Neural cell (in vitro differentiated cells): Measurements from ENCODE around the gene GON4L. TPM values are rescaled to one million over a fixed set of nuclear protein-coding genes. Genes with fewer than 3 reads are reported as not detected.
"Not testable (repeated sequence)": the region's sequence is repeated elsewhere in the genome, so short reads cannot be mapped to it uniquely, and the experiment has no call there.

Experiments used
- H2AFZ ChIP-seq: fragments of 200-600, 300-800 bp; sonication (generic), shearing (Covaris generic); 2 replicates; pipeline ENCODE4 v1.6.0; 2014; ENCODE audit warnings: low read depth, mild to moderate bottlenecking, antibody characterized with exemption, low read length, moderate library complexity
- H3F3A ChIP-seq: fragments of 200-600 bp; shearing (Covaris generic); 2 replicates; pipeline ENCODE4 v1.6.1; 2016; ENCODE audit warnings: mild to moderate bottlenecking, moderate library complexity, mixed read lengths, antibody characterized with exemption, low read length; ENCODE audit not compliant: insufficient read depth, poor library complexity, severe bottlenecking
- H3K27ac ChIP-seq: fragments of 200-600, 300-800 bp; sonication (generic), shearing (Covaris generic); 2 replicates; pipeline ENCODE4 v1.5.1; 2014; ENCODE audit warnings: mild to moderate bottlenecking, low read length, moderate library complexity
- H3K27me3 ChIP-seq: fragments of 300-800, 200-600 bp; sonication (generic), shearing (Covaris generic); 2 replicates; pipeline ENCODE4 v1.6.0; 2014; ENCODE audit warnings: mild to moderate bottlenecking, low read depth, low read length, moderate library complexity; ENCODE audit not compliant: insufficient read depth
- H3K36me3 ChIP-seq: fragments of 300-800, 200-600 bp; sonication (generic), shearing (Covaris generic); 2 replicates; pipeline ENCODE4 v1.5.1; 2014; ENCODE audit warnings: mild to moderate bottlenecking, antibody characterized with exemption, low read length, moderate library complexity; ENCODE audit not compliant: insufficient read depth
- H3K4me2 ChIP-seq: fragments of 300-800, 200-600 bp; sonication (generic), shearing (Covaris generic); 2 replicates; pipeline ENCODE4 v1.6.0; 2014; ENCODE audit warnings: mild to moderate bottlenecking, low read length
- H3K4me3 ChIP-seq: fragments of 300-800, 200-600 bp; sonication (generic), shearing (Covaris generic); 2 replicates; pipeline ENCODE4 v1.5.1; 2014; ENCODE audit warnings: mild to moderate bottlenecking, low read length, moderate library complexity
- H3K79me2 ChIP-seq: fragments of 200-600 bp; shearing (Covaris generic); replicated peaks from 2 replicates; pipeline ENCODE4 v1.6.0; 2014; ENCODE audit warnings: mild to moderate bottlenecking, low read length, moderate library complexity; ENCODE audit not compliant: insufficient read depth
- H3K9ac ChIP-seq: fragments of 300-800, 200-600 bp; sonication (generic), shearing (Covaris generic); 2 replicates; pipeline ENCODE4 v1.6.1; 2016; ENCODE audit warnings: mild to moderate bottlenecking, low read length, mixed read lengths
- H3K9me2 ChIP-seq: fragments of 200-600 bp; shearing (Covaris generic); 2 replicates; pipeline ENCODE4 v1.6.1; 2016; ENCODE audit warnings: mild to moderate bottlenecking, low read length, mixed read lengths; ENCODE audit not compliant: insufficient read depth
- H3K9me3 ChIP-seq: fragments of 200-600, 300-800 bp; sonication (generic), shearing (Covaris generic); 2 replicates; pipeline ENCODE4 v1.6.1; 2016; ENCODE audit warnings: mild to moderate bottlenecking, mixed run types, low read length, moderate library complexity, mixed read lengths
- H4K20me1 ChIP-seq: fragments of 200-600 bp; shearing (Covaris generic); 2 replicates; pipeline ENCODE4 v1.6.1; 2016; ENCODE audit warnings: mild to moderate bottlenecking, mixed run types; ENCODE audit not compliant: insufficient read depth
- EP300 ChIP-seq: fragments of 450-650 bp; conservative IDR thresholded peaks from 2 replicates; pipeline ENCODE4 v1.6.1; 2014; ENCODE audit warnings: antibody characterized with exemption, mild to moderate bottlenecking, moderate library complexity; ENCODE audit not compliant: poor library complexity, severe bottlenecking
- EZH2 ChIP-seq: fragments of 200-600, 300-800 bp; shearing (Covaris generic), sonication (generic); IDR thresholded peaks from 2 replicates; pipeline ENCODE4 v1.6.1; 2014; ENCODE audit warnings: antibody characterized with exemption, low read length, borderline replicate concordance, mild to moderate bottlenecking; ENCODE audit not compliant: insufficient read depth, poor library complexity, severe bottlenecking
- MXI1 ChIP-seq: fragments of 450-650 bp; conservative IDR thresholded peaks from 2 replicates; pipeline ENCODE4 v1.6.1; 2014; ENCODE audit warnings: antibody characterized with exemption, mild to moderate bottlenecking; ENCODE audit not compliant: poor library complexity, severe bottlenecking
- POLR2AphosphoS5 ChIP-seq: IDR thresholded peaks from 2 replicates; pipeline ENCODE4 v1.6.1; 2012
- RAD21 ChIP-seq: fragments of 450-650 bp; conservative IDR thresholded peaks from 2 replicates; pipeline ENCODE4 v1.6.1; 2014; ENCODE audit warnings: antibody characterized with exemption, mild to moderate bottlenecking, moderate library complexity
- REST ChIP-seq: IDR thresholded peaks from 2 replicates; pipeline ENCODE4 v1.6.1; 2012; ENCODE audit warnings: borderline replicate concordance
- SMC3 ChIP-seq: fragments of 450-650 bp; conservative IDR thresholded peaks from 2 replicates; pipeline ENCODE4 v1.6.1; 2014; ENCODE audit warnings: antibody characterized with exemption, mild to moderate bottlenecking, moderate library complexity; ENCODE audit not compliant: poor library complexity
- TAF1 ChIP-seq: IDR thresholded peaks from 2 replicates; pipeline ENCODE4 v1.6.1; 2012; ENCODE audit warnings: low read depth
- polyA plus RNA-seq: library from polyadenylated mRNA; depleted of rRNA; stranded (reverse); fragments of >200 nt; gene quantifications from 2 replicates; pipeline ENCODE4 v1.2.3, GENCODE V29; 2014
- TF ChIP-seq, protein P1 (sequence below): fragments of 450-650 bp; IDR thresholded peaks from 2 replicates; pipeline ENCODE4 v1.5.1; 2014; ENCODE audit warnings: antibody characterized with exemption, mild to moderate bottlenecking, moderate library complexity; ENCODE audit not compliant: poor library complexity, severe bottlenecking

Gene GON4L
- polyA plus RNA-seq, 1 donor from 2014 or later: 30.2 TPM

GRCh38 chr1:155745284-155746228, 111.5 kb downstream of the GON4L start:
- TF ChIP-seq RAD21 (peak; percentile 32), SMC3 (peak; percentile 51), MXI1 (peak; percentile 92), POLR2AphosphoS5 (peak; percentile 32), EP300 (peak; percentile 14)
- H3F3A ChIP-seq, H3K79me2 ChIP-seq, H3K9me3 ChIP-seq, H3K9me2 ChIP-seq, H3K36me3 ChIP-seq, H4K20me1 ChIP-seq, H3K27me3 ChIP-seq: not testable (repeated sequence)
- Histone ChIP-seq H3K9ac (peak overlapping the region; percentile 63), H3K27ac (peak overlapping the region; percentile 59), H3K4me2 (peak overlapping the region; percentile 56), H2AFZ (peak overlapping the region; percentile 17), H3K4me3 (peak overlapping the region; percentile 77)

DNA sequence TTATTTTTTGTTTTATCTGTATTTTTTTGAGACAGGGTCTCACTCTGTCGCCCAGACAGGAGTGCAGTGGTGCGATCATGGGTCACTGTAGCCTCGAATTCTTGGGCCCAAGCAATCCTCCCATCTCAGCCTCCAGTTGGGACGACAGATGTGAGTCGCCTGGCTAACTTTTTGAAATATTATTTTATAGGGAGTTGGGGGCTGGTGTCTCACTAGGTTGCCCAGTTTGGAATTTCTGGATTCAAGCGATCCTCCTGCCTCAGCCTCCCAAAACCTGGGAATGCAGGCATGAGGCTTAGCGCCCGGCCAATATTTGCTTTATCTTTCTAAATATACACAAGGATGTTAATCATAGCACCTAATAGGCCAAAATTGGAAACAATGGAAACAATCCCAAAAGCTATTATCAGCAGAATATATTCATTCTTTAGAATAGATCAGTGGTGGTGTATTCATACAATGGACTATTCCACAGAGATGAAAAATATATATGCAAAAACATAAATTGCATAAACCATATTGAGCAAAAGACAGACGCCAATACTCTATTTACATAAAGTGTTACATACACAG, 112.2 kb downstream of the GON4L start:
- TF ChIP-seq POLR2AphosphoS5: no peak
- TF ChIP-seq EP300: no peak
- TF ChIP-seq, protein P1, sequence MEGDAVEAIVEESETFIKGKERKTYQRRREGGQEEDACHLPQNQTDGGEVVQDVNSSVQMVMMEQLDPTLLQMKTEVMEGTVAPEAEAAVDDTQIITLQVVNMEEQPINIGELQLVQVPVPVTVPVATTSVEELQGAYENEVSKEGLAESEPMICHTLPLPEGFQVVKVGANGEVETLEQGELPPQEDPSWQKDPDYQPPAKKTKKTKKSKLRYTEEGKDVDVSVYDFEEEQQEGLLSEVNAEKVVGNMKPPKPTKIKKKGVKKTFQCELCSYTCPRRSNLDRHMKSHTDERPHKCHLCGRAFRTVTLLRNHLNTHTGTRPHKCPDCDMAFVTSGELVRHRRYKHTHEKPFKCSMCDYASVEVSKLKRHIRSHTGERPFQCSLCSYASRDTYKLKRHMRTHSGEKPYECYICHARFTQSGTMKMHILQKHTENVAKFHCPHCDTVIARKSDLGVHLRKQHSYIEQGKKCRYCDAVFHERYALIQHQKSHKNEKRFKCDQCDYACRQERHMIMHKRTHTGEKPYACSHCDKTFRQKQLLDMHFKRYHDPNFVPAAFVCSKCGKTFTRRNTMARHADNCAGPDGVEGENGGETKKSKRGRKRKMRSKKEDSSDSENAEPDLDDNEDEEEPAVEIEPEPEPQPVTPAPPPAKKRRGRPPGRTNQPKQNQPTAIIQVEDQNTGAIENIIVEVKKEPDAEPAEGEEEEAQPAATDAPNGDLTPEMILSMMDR: no peak
- no peak for TF ChIP-seq SMC3
- TF ChIP-seq RAD21: no peak
- no peak for TF ChIP-seq EZH2
- TF ChIP-seq REST: no peak
- TF ChIP-seq MXI1: no peak
- TF ChIP-seq TAF1: no peak
- Histone ChIP-seq H4K20me1 (no peaks in the 10 kb centered on the region), H3K9me3 (no peaks in the 10 kb centered on the region), H2AFZ (peak overlapping the region; percentile 17), H3K9me2 (no peaks in the 10 kb centered on the region), H3K9ac (peak overlapping the region; percentile 63), H3K27ac (peak overlapping the region; percentile 59), H3K27me3 (no peaks in the 10 kb centered on the region), H3F3A (no peaks in the 10 kb centered on the region), H3K79me2 (no peaks in the 10 kb centered on the region), H3K4me3 (peak overlapping the region; percentile 77), H3K36me3 (no peaks in the 10 kb centered on the region), H3K4me2 (peak overlapping the region; percentile 56)
